Measurements from ENCODE around the gene NOTUM.
"Not testable (repeated sequence)": the region's sequence is repeated elsewhere in the genome, so short reads cannot be mapped to it uniquely, and the experiment has no call there.

Gene NOTUM

GRCh38 chr17:81956607-81957589 lies 4.1 kb downstream of the NOTUM start:
- no peak for DNase-seq

- DNase-seq: no peak
These were observed 5.0 kb downstream of the NOTUM start for GRCh38 chr17:81955756-81956544.

GRCh38 chr17:81955058-81955681 lies 5.8 kb downstream of the NOTUM start:
- no peak for DNase-seq

GRCh38 chr17:81954131-81955057 lies 6.6 kb downstream of the NOTUM start:
- no peak for DNase-seq

- not testable (repeated sequence) for DNase-seq
These were observed 7.5 kb downstream of the NOTUM start for GRCh38 chr17:81953443-81953842.

GRCh38 chr17:81952792-81953228 lies 8.2 kb downstream of the NOTUM start:
- no peak for DNase-seq

GRCh38 chr17:81951785-81952684 lies 9.0 kb downstream of the NOTUM start:
- DNase-seq: no peak

GRCh38 chr17:81950501-81950900 lies 10.5 kb downstream of the NOTUM start:
- DNase-seq: no peak

- no peak for DNase-seq
These were observed 12.2 kb downstream of the NOTUM start for GRCh38 chr17:81948635-81949378.

GRCh38 chr17:81947189-81947588 lies 13.8 kb downstream of the NOTUM start, which contains the start of gene MYADML2:
Gene MYADML2, minus strand, starts transcription at chr17:81947233. Its CDS starts 5,492 bp downstream, at chr17:81941741.
- no peak for DNase-seq

GRCh38 chr17:81944858-81945257 lies 16.1 kb downstream of the NOTUM start:
- no peak for DNase-seq

GRCh38 chr17:81942167-81942553 lies 18.8 kb downstream of the NOTUM start:
- DNase-seq: no peak

- DNase-seq: no peak
These were observed 19.4 kb downstream of the NOTUM start for GRCh38 chr17:81941484-81942166.

- DNase-seq: no peak
These were observed 20.2 kb downstream of the NOTUM start for GRCh38 chr17:81940538-81941483.

- DNase-seq: no peak
These were observed 21.1 kb downstream of the NOTUM start for GRCh38 chr17:81939881-81940385.

- no peak for DNase-seq
These were observed 21.8 kb downstream of the NOTUM start for GRCh38 chr17:81939218-81939617.

- DNase-seq: no peak
These were observed 25.3 kb downstream of the NOTUM start for GRCh38 chr17:81935709-81936084.
